Astrocyte (in vitro differentiated cells and primary cell): ENCODE measurements around the gene MMRN2.

Source experiments
- CTCF ChIP-seq: IDR thresholded peaks from 2 replicates; pipeline ENCODE4 v1.5.1; 2011; ENCODE audit warnings: low read depth, mild to moderate bottlenecking, inconsistent platforms, low read length, moderate library complexity; ENCODE audit not compliant: insufficient read depth
- EZH2 ChIP-seq: IDR thresholded peaks from 2 replicates; pipeline ENCODE4 v1.6.1; 2012; ENCODE audit warnings: mild to moderate bottlenecking, low read length, inconsistent platforms; ENCODE audit not compliant: insufficient read depth

DNA sequence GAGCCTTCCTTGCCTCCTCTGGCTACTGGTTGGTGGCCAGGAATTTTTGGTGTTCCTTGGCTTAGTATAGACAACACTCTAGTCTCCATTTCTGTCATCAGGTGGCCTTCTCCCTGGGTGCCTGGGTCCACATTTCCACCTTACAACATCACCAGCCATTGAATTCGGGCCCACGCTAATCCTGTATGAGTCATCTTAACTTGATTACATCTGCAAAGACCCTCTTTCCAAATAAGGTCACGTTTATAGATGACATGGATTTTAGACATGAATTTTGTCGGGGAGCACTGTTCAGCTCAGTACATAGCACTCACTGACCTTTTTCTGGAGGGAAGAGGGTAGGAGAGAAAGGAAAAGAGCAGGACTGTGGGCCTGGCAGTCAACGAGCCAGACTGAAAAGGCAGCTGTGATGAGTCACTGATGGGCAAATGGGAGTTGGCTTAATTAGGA, 39.4 kb downstream of the MMRN2 start:
- TF ChIP-seq CTCF (no peak), EZH2 (no peak)
